Mucosa of stomach (tissue), 1 donor: ENCODE measurements around the gene CDKAL1.
"Not testable (repeated sequence)": the region's sequence is repeated elsewhere in the genome, so short reads cannot be mapped to it uniquely, and the experiment has no call there.

Experiments
- H3K27me3 ChIP-seq: one replicate; pipeline ENCODE4 v1.7.0; 2013; ENCODE audit warnings: mild to moderate bottlenecking, low read length; ENCODE audit not compliant: control insufficient read depth, insufficient read depth
- H3K36me3 ChIP-seq: one replicate; pipeline ENCODE4 v1.7.0; 2013; ENCODE audit warnings: low read length; ENCODE audit not compliant: control insufficient read depth, insufficient read depth
- H3K4me1 ChIP-seq: one replicate; pipeline ENCODE4 v1.7.0; 2013; ENCODE audit warnings: mild to moderate bottlenecking, low read length; ENCODE audit not compliant: control insufficient read depth, insufficient read depth
- H3K4me3 ChIP-seq: one replicate; pipeline ENCODE4 v1.7.0; 2013; ENCODE audit warnings: low read length
- H3K9ac ChIP-seq: one replicate; pipeline ENCODE4 v1.7.0; 2013; ENCODE audit warnings: mild to moderate bottlenecking, low read length, moderate library complexity
- H3K9me3 ChIP-seq: one replicate; pipeline ENCODE4 v1.7.0; 2013; ENCODE audit warnings: mild to moderate bottlenecking, low read length, moderate library complexity; ENCODE audit not compliant: control insufficient read depth
- donor health status: Pancreatic carcinoma.

CDKAL1 gene

GRCh38 chr6:21190701-21191100 is 656.4 kb downstream of the CDKAL1 start:
- Histone ChIP-seq H3K36me3 (no peaks in the 10 kb centered on the region), H3K4me1 (no peaks in the 10 kb centered on the region), H3K9me3 (no peaks in the 10 kb centered on the region), H3K4me3 (no peak overlapping the region), H3K27me3 (no peaks in the 10 kb centered on the region), H3K9ac (peak overlapping the region; percentile 42)

DNA sequence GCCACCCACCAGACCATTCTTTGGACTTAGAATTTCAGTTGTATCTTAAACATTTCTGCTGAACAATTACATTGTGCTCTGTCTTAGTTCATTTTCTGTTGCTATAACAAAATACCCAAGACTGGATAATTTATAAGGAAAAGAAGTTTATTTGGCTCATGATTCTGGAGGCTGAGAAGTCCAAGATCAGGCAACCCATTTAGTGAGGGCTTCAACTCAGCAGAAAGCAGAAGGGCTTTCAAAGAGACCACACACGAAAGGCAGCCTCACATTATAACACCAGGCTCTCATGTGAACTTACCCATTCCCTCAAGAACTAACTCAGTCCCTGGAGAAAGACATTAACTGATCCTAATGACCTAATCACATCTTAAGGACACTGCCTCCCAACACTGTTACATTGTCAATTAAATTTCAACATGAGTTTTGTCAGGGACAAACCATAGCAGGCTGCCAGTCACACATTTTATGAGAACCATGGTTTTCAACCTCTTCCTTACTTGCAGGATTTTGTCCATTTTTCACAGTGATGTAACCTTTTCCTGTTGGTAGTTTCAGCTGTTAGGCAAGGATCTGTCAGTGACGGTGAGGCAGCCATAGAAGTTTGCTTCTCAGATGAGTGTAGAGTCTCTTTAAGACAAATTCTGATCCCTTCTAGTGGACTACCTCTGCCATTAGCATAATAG is 659.7 kb downstream of the CDKAL1 start:
- Histone ChIP-seq H3K9me3 (no peaks in the 10 kb centered on the region), H3K9ac (no peak overlapping the region), H3K27me3 (no peaks in the 10 kb centered on the region), H3K36me3 (no peaks in the 10 kb centered on the region), H3K4me3 (no peak overlapping the region), H3K4me1 (peaks cover 3% of the 10 kb centered on the region)

- not testable (repeated sequence) for H3K9ac ChIP-seq, H3K4me1 ChIP-seq, H3K4me3 ChIP-seq, H3K27me3 ChIP-seq, H3K9me3 ChIP-seq, H3K36me3 ChIP-seq
Measured at GRCh38 chr6:21195301-21195700, 661.0 kb downstream of the CDKAL1 start.

DNA sequence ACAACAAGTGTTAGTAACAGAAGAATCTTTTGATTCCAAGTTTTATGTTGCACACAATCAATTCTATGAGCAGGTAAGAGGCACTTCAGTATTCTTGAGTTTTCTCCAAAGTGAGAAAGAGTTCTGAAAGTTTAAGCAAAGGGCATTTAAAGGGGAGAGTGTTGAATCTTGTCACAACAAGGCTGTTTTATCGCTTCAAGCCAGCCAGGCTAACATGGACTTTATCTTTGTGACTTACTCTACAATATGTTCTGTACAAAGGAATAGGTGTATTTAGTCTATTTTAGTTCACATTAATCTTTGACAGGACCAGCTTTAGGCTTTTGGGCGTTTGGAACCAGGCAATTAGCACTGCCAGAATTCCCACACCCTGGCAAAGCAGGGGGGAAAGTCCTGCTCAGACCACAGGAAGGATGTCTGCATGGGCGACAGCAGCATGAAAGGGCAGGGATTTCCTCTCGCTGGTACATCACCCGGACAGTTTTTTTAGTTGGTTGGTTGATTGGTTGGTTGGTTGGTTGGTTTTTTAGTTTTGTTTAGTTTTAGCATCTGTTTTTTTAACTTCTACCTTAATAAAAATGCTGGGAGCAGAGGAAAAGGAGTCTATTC is 663.9 kb downstream of the CDKAL1 start:
- Histone ChIP-seq H3K4me3 (no peak overlapping the region), H3K4me1 (peaks cover 3% of the 10 kb centered on the region), H3K9me3 (no peaks in the 10 kb centered on the region), H3K9ac (no peak overlapping the region), H3K36me3 (no peaks in the 10 kb centered on the region), H3K27me3 (no peaks in the 10 kb centered on the region)

GRCh38 chr6:21199262-21199661 is 665.0 kb downstream of the CDKAL1 start:
- Histone ChIP-seq H3K27me3 (no peaks in the 10 kb centered on the region), H3K9me3 (no peaks in the 10 kb centered on the region), H3K36me3 (no peaks in the 10 kb centered on the region), H3K4me3 (no peak overlapping the region), H3K4me1 (peaks cover 3% of the 10 kb centered on the region), H3K9ac (no peak overlapping the region)

DNA sequence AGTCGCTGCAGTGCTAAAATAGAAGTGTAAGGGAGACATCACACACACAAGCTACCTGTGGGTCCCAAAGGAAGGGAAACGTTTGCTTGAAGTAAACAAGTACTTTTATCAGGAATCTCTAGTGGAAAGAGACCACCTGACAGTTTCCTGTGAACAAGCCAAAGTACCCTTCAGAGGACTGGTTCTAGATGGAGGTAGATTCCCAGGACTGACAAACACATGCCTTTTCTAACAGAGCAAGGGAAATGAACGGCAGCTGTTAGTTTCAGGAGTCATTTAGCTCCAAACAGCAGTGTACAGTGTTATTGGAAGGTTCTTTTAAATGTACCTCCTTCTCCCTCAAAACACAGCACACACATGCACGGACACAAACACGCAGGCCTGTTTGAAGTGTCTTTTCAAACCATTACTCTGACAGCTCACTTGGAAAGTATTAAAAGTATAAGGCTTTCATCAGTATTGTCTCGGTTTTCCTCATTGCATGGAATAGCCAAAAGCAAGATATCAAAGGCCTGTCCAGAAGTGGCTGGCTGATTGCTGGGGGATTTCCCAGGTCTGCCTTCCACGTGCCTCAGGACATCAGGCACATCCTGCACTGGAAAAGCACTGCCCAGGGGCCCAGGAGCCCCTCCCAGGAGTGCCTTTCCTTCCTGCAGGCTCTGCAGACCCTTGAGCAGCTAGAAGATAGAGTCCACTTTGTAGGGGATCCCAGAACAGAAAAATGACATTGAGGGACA is 666.0 kb downstream of the CDKAL1 start:
- H3K27me3 ChIP-seq: no peaks in the 10 kb centered on the region
- H3K9ac ChIP-seq: no peak overlapping the region
- H3K4me1 ChIP-seq: peaks cover 3% of the 10 kb centered on the region
- H3K4me3 ChIP-seq: no peak overlapping the region
- H3K9me3 ChIP-seq: no peaks in the 10 kb centered on the region
- H3K36me3 ChIP-seq: no peaks in the 10 kb centered on the region

DNA sequence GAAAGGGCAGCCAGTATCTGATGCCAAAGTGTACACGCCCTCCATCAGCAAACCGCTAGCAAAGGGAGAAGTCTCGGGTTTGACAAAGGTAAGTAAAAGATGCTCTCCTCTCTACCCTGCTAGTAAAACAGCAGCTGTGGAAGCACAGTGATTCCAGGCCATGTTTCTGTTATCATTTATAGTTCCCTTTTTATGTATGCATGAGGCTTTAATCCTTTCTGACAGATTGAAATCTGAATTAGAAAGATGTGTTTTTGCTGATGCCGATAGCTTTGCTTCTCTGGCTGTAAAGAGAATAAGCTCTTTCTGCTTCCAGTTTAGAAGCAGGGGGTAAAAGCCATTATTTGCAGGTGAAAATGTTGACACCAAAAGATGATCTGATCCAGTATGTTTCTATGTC is 666.9 kb downstream of the CDKAL1 start:
- Histone ChIP-seq H3K36me3 (no peaks in the 10 kb centered on the region), H3K4me1 (peaks cover 3% of the 10 kb centered on the region), H3K27me3 (no peaks in the 10 kb centered on the region), H3K4me3 (no peak overlapping the region), H3K9ac (no peak overlapping the region), H3K9me3 (no peaks in the 10 kb centered on the region)

GRCh38 chr6:21201637-21202350 is 667.5 kb downstream of the CDKAL1 start:
- Histone ChIP-seq H3K36me3 (no peaks in the 10 kb centered on the region), H3K9ac (no peak overlapping the region), H3K9me3 (no peaks in the 10 kb centered on the region), H3K4me3 (no peak overlapping the region), H3K4me1 (peaks cover 3% of the 10 kb centered on the region), H3K27me3 (no peaks in the 10 kb centered on the region)

- Histone ChIP-seq H3K9ac (no peak overlapping the region), H3K9me3 (no peaks in the 10 kb centered on the region), H3K4me1 (peaks cover 3% of the 10 kb centered on the region), H3K36me3 (no peaks in the 10 kb centered on the region), H3K27me3 (no peaks in the 10 kb centered on the region), H3K4me3 (no peak overlapping the region)
Measured at GRCh38 chr6:21202521-21202920, 668.3 kb downstream of the CDKAL1 start.

- Histone ChIP-seq H3K27me3 (no peaks in the 10 kb centered on the region), H3K4me1 (no peaks in the 10 kb centered on the region), H3K9me3 (no peaks in the 10 kb centered on the region), H3K9ac (no peak overlapping the region), H3K36me3 (no peaks in the 10 kb centered on the region), H3K4me3 (no peak overlapping the region)
Measured at GRCh38 chr6:21204951-21205350, 670.7 kb downstream of the CDKAL1 start.

DNA sequence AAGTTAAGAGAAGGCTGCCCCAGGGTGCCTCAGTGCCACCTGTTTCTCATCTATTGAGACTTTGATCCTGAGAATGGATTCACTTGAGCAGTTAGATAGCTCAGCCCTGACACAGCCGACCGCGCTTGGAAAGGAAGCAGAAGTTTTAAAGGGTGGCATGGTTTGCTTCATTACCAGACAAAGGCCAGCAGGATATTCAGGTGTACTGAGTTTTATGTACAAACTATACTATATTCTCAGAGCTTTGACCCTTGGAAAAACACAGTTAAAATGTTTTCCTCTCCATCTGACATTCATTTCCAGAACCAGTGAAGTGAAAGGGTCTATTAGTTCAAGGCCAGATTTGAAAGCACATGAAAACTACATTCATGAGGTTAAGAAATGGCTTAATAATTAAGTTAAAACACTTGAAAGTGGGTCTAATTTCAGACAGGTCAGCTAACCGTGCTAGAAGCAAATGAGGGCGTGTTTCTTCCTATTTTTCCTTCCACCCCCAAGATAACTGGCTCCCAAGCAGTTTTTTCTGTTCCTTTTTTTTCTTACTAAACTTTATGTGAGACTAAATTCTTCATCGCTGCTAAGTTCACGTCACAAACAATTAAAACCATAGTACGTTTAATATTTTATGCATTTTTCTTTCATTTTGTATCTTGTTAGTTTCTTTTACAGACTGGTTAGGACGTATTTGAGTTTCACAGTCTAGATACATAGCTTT is 674.0 kb downstream of the CDKAL1 start:
- Histone ChIP-seq H3K9me3 (no peaks in the 10 kb centered on the region), H3K4me3 (no peak overlapping the region), H3K9ac (no peak overlapping the region), H3K27me3 (no peaks in the 10 kb centered on the region), H3K4me1 (no peaks in the 10 kb centered on the region), H3K36me3 (no peaks in the 10 kb centered on the region)
